SK-N-MC (cell line): ENCODE results near the gene KIF26A.

ENCODE experiments used
- DNase-seq: peaks from one replicate; pipeline ENCODE4 v3.0.0-alpha.2; 2011; ENCODE audit warnings: low read depth, low spot score
- H3K27ac ChIP-seq: fragments of 200-600 bp; sonication (generic); 2 replicates; pipeline ENCODE4 v1.5.1; 2016; ENCODE audit warnings: mixed run types
- H3K36me3 ChIP-seq: fragments of 200-600 bp; sonication (generic); 2 replicates; pipeline ENCODE4 v1.6.1; 2017; ENCODE audit warnings: antibody characterized with exemption, low read length, mixed read lengths; ENCODE audit not compliant: insufficient read depth
- H3K4me3 ChIP-seq: fragments of 200-600 bp; sonication (generic); 2 replicates; pipeline ENCODE4 v1.5.1; 2016
- H3K9ac ChIP-seq: fragments of 200-600 bp; sonication (generic); 2 replicates; pipeline ENCODE4 v1.8.0; 2017; ENCODE audit warnings: mixed run types, mixed read lengths; ENCODE audit not compliant: insufficient read length
- H3K9me3 ChIP-seq: fragments of 200-600 bp; sonication (generic); 2 replicates; pipeline ENCODE4 v1.6.1; 2017; ENCODE audit warnings: low read depth, mild to moderate bottlenecking, antibody characterized with exemption, low read length, moderate library complexity, mixed read lengths
- EZH2 ChIP-seq: fragments of 200-600 bp; sonication (generic); IDR thresholded peaks from one replicate; pipeline ENCODE4 v1.6.1; 2017; ENCODE audit warnings: antibody characterized with exemption
- FOXP2 ChIP-seq: optimal IDR thresholded peaks from 2 replicates; pipeline ENCODE3; 2011; ENCODE audit warnings: mild to moderate bottlenecking, moderate library complexity; ENCODE audit not compliant: insufficient read depth; ENCODE audit errors: extremely low read length, control extremely low read depth
- POLR2AphosphoS5 ChIP-seq: IDR thresholded peaks from 2 replicates; pipeline ENCODE4 v1.6.1; 2012; ENCODE audit warnings: mild to moderate bottlenecking, low read depth, low read length, borderline replicate concordance

Gene KIF26A

DNA sequence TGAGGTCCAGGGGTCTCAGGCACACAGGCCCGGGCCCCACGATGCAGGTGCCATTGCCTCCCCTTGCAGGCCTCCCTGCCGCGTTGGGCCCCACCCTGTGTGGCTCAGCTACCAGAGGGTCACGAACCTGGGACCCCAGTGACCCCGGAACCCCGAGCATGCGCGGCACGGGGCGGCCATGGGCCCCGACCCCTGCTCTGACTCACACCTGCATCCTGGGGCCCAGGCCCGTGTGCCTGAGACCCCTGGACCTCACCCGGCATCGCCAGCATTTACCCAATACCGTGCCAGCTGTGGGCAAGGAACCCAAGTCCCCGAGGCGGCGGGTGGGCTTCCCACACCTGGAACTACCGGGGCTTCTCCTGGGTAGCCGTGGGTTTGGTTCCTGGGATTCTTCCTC is 25.2 kb downstream of the KIF26A start:
- Histone ChIP-seq H3K36me3 (no peaks in the 10 kb centered on the region), H3K4me3 (no peak overlapping the region), H3K27ac (no peak overlapping the region), H3K9me3 (no peaks in the 10 kb centered on the region), H3K9ac (no peak overlapping the region)
- no peak for DNase-seq
- TF ChIP-seq POLR2AphosphoS5 (no peak), FOXP2 (no peak), EZH2 (no peak)

DNA sequence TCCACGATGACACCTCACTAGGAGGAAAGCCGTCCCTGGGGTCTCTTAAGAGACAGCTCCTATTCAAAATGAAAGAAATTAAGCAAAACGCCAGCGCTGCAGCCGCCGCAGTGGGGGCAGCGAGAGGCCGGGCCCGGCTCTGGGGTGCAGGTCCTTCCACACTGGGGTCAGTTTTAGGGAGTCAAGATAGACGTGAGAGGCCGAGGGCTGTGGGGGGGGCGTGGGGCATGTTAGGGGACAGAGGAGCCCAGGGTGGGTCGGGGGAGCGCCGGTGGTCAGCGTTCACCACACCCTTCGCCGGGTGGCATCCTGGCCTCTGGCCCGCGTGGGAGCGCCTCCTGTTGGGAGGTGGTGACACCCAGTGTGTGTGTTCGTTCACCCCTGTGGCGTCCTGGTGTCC is 25.7 kb downstream of the KIF26A start:
- TF ChIP-seq FOXP2 (no peak), EZH2 (no peak), POLR2AphosphoS5 (no peak)
- Histone ChIP-seq H3K9me3 (no peaks in the 10 kb centered on the region), H3K4me3 (no peak overlapping the region), H3K36me3 (no peaks in the 10 kb centered on the region), H3K9ac (no peak overlapping the region), H3K27ac (no peak overlapping the region)
- no peak for DNase-seq

DNA sequence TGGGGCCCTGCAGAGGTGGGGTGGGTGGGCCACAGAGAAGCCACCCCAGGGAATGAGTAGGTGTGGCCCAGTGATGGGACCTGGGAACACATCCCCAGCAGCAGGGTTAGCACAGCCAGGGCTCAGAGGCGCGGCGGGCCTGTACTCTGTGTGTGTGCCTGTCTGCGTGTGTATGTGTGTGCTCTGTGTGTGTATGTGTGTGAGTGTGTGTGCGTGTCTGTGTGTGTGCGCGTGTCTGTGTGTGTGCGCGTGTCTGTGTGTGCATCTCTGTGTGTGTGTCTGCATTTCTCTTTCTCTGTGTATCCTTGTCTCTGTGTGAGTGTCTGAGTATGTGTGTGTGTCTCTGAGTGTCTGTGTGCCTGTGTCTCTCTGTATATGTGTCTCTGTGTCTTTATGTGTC is 26.1 kb downstream of the KIF26A start:
- TF ChIP-seq EZH2, result no peak
- no peak for TF ChIP-seq FOXP2
- TF ChIP-seq POLR2AphosphoS5, result no peak
- no peak overlapping the region for H3K27ac ChIP-seq
- DNase-seq, result no peak
- no peak overlapping the region for H3K9ac ChIP-seq
- no peak overlapping the region for H3K4me3 ChIP-seq
- H3K36me3 ChIP-seq, result no peaks in the 10 kb centered on the region
- no peaks in the 10 kb centered on the region for H3K9me3 ChIP-seq

DNA sequence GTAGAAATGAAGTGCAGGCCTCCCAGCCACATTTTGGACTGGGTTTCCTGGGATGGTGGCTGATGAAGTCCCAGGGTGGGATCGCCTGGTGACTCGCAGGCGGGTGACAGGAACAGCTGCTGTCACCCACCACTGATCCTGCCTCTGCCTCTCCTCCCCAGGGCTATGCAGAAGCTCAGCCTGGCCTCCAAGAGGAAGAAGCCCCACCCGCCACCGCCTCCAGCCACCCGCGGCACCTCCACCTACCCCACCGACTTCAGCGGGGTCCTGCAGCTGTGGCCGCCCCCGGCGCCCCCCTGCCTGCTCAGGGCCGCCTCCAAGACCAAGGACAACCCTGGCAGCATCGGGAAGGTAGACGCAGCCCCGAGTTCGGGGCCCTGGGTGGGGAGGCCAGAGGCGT is 28.3 kb downstream of the KIF26A start:
- Histone ChIP-seq H3K27ac (no peak overlapping the region), H3K9me3 (no peaks in the 10 kb centered on the region), H3K4me3 (no peak overlapping the region), H3K9ac (no peak overlapping the region), H3K36me3 (no peaks in the 10 kb centered on the region)
- DNase-seq, result no peak
- no peak for TF ChIP-seq FOXP2
- no peak for TF ChIP-seq EZH2
- TF ChIP-seq POLR2AphosphoS5, result no peak

DNA sequence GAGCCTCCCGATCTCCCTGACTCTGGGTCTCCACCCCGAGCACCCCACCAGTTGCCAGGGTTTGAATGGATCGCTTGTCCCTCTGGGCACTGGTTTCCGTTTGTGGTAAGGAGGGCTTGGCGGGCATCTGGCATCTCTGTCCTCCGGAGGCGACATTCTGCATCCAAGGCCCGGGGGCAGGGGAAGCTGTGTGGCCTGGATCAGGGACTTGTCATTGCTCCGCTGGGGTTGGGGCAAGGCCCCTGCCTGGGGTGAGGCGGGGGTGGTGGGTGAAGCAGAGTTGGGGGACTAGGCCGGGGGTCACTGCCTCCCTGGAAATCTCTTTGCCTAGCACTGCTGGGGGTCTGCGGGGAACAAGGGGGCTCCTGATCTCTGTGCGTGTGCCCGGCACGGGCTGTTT is 30.2 kb downstream of the KIF26A start:
- H3K36me3 ChIP-seq, result no peaks in the 10 kb centered on the region
- DNase-seq, result no peak
- no peak for TF ChIP-seq EZH2
- no peak for TF ChIP-seq POLR2AphosphoS5
- no peak for TF ChIP-seq FOXP2
- no peaks in the 10 kb centered on the region for H3K9me3 ChIP-seq
- no peak overlapping the region for H3K4me3 ChIP-seq
- H3K9ac ChIP-seq, result no peak overlapping the region
- H3K27ac ChIP-seq, result no peak overlapping the region

DNA sequence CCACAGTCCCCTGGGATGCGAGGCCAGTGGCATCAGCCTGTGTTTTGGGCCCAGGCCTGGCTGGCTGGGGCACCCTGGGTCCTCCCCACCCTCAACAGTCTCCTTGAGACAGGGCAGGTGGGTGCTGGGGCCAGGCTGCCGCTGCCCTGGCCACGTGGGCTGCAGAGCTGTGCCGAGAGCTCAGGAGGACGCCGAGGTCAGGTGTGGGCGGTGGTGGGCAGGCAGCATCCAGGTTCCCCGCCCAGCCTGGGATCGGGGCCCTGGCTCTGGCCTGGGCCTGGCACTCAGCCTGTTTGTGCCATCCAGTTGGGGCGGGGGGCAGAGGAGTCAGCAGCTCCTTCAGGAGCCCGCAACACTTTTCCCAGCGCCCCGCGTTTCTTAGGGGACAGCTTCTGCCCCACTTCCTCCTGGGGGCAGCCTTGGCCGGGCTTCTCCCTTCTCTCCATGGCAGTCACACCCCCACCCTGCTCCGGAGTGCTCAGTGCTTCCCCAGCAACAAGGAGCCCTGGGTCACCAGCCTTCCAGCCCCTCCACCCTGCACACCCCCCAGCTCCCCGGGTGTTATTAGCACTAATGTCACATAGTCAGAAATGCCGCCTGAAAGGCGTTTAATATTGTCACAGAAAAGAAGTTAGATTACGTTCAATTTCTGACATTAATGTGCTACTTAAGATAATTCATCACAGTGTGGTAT is 30.8 kb downstream of the KIF26A start:
- H3K9ac ChIP-seq, result no peak overlapping the region
- TF ChIP-seq FOXP2 (no peak), EZH2 (no peak), POLR2AphosphoS5 (no peak)
- no peaks in the 10 kb centered on the region for H3K36me3 ChIP-seq
- H3K4me3 ChIP-seq, result peak overlapping the region; percentile 9
- DNase-seq, result no peak
- H3K9me3 ChIP-seq, result no peaks in the 10 kb centered on the region
- no peak overlapping the region for H3K27ac ChIP-seq

DNA sequence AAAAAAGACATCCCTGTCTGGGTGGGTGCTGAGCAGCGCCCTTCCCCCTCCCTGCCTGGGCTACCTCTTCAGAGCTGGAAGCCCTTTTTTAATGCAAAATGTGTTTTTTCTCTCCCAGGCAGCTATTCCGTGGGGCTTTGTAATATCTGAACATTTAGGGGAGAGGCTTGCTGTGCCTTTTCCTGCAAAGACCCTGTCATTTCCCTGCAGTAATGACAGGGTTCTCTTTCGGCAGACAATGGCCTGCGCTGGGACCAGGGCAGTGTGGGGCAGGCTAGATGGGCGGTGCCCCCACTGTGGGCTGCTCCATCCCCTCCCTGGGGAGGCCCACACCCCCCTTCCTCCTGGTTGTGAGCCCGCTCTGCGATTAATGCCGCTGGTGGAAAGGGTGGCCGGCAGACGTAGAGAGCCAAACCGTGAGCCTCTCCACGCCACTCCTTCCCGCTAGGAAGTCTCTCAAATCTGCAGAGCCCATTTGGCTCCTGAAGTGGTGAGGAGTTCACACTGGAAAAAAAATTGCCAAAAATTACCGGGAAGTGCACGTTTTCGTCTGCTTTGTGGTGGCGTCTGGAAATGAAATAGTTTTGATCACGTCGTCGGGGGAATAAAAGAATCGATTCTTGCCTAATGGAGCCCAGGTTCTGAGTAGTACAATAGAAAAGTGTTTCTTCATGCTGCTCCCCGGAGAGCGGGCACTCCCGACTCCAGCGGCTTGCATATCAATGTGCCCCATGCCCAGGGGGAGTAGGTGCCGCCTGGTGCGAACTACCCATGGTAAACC is 31.5 kb downstream of the KIF26A start:
- H3K27ac ChIP-seq, result no peak overlapping the region

DNA sequence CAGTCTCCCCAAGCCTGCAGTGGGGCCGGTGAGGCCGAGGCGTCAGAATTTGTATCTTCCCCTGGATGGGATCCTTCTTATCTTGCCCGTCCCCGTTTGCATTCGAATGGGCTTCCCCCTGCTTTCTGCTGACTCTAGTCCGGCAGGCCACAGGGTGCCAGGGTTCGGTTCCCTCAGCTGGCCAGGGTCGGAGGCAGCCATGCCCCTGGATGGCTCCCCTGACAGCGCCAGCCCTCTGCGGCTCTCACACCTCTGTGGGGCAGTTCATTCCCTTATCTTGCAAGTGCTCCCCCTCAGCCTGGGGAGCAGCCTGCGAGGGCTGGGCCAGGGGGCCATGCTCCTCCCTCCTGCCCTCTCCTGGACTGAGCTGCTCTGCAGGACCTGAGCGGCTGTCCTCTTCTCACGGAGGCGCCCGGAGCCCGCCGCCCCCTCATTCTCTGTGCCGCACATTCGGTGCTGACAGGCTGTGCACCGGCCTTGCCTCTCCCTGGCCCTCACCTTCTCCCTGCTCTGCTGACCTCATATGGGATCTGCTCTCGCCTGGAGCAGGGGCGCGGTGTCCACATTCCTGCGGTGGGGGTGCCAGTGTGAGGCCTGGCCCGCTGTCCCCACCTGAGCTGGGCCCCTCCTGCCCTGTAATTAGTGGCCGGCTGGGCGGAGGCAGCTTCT is 32.8 kb downstream of the KIF26A start:
- TF ChIP-seq EZH2 (no peak), FOXP2 (no peak), POLR2AphosphoS5 (no peak)
- Histone ChIP-seq H3K36me3 (no peaks in the 10 kb centered on the region), H3K4me3 (no peak overlapping the region), H3K9ac (no peak overlapping the region), H3K9me3 (no peaks in the 10 kb centered on the region), H3K27ac (no peak overlapping the region)
- no peak for DNase-seq

More for the DNA sequence above, 31.5 kb downstream of the KIF26A start:
- Histone ChIP-seq H3K36me3 (no peaks in the 10 kb centered on the region), H3K9me3 (no peaks in the 10 kb centered on the region), H3K9ac (no peak overlapping the region), H3K4me3 (peak overlapping the region; percentile 9)
- TF ChIP-seq FOXP2 (no peak), EZH2 (no peak), POLR2AphosphoS5 (no peak)
- no peak for DNase-seq

DNA sequence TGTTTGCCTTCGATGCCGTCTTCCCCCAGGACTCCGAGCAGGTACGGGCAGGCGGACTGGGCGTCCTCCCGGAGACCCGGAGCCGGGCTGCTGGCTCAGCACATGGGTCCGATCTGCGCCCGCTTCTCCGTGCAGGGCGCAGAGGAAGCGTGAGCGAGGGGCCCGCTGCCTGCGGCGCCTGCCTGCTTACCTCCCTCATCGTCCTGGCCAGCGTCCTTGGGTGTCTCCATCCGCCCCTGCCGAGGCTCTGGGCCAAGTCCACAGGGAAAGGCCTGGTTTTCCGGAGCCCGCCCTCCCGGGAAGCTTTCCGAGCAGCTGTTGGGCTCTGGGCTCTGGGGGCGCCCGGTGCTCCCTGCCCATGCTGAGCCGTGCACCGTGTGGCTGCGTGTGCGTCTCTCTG is 33.5 kb downstream of the KIF26A start:
- no peaks in the 10 kb centered on the region for H3K9me3 ChIP-seq
- no peak for TF ChIP-seq FOXP2
- TF ChIP-seq POLR2AphosphoS5, result no peak
- TF ChIP-seq EZH2, result no peak
- H3K9ac ChIP-seq, result no peak overlapping the region
- no peak for DNase-seq
- no peak overlapping the region for H3K4me3 ChIP-seq
- no peak overlapping the region for H3K27ac ChIP-seq
- H3K36me3 ChIP-seq, result no peaks in the 10 kb centered on the region
